WTC11 (cell line): ENCODE data around the gene TEX35. TPM values are rescaled to one million over a fixed set of nuclear protein-coding genes. Genes with fewer than 3 reads are reported as not detected.

Experiments used
- ATAC-seq: fragments of 200-7000 bp; cut with Tn5 transposase; 2 replicates; pipeline ENCODE4 v1.10.0; 2021; ENCODE audit warnings: mild to moderate bottlenecking, moderate library complexity
- CTCF ChIA-PET: fragments of 300-600 bp; sonication (Branson Sonifier 250); formaldehyde crosslinking; loops from one replicate; lab custom pipeline; 2021; ENCODE audit warnings: antibody characterized with exemption; lab: Charles Lee
- POLR2A ChIA-PET: fragments of 350-600 bp; sonication (Branson Sonifier 250); formaldehyde crosslinking; loops from one replicate; lab custom pipeline; 2021; ENCODE audit warnings: antibody characterized with exemption; lab: Charles Lee
- DNase-seq: peaks from one replicate; pipeline ENCODE4 v3.0.0; 2021; ENCODE audit warnings: low spot score
- H3K27ac Mint-ChIP-seq: 2 replicates; pipeline ENCODE4 v1.8.0; 2021; ENCODE audit warnings: mixed read lengths
- H3K27me3 Mint-ChIP-seq: 2 replicates; pipeline ENCODE4 v1.8.0; 2021; ENCODE audit warnings: low read depth, mild to moderate bottlenecking, moderate library complexity, mixed read lengths
- H3K36me3 Mint-ChIP-seq: 2 replicates; pipeline ENCODE4 v1.8.0; 2021; ENCODE audit warnings: mixed read lengths
- H3K4me1 Mint-ChIP-seq: 2 replicates; pipeline ENCODE4 v1.8.0; 2022; ENCODE audit warnings: mixed read lengths
- H3K4me3 Mint-ChIP-seq: 2 replicates; pipeline ENCODE4 v1.8.0; 2021; ENCODE audit warnings: mild to moderate bottlenecking, moderate library complexity, mixed read lengths
- H3K9me3 Mint-ChIP-seq: 2 replicates; pipeline ENCODE4 v1.8.0; 2021; ENCODE audit warnings: mixed read lengths
- AFF4 ChIP-seq: sonication (generic); formaldehyde crosslinking; IDR thresholded peaks from 2 replicates; pipeline ENCODE4 v1.8.1; 2023; ENCODE audit warnings: mild to moderate bottlenecking, missing genetic modification reagents, borderline replicate concordance
- ESRRA ChIP-seq: sonication (generic); formaldehyde crosslinking; IDR thresholded peaks from 2 replicates; pipeline ENCODE4 v1.8.1; 2022; ENCODE audit warnings: mild to moderate bottlenecking, missing genetic modification reagents, borderline replicate concordance
- FOXJ3 ChIP-seq: sonication (generic); formaldehyde crosslinking; IDR thresholded peaks from 2 replicates; pipeline ENCODE4 v1.9.0; 2021; ENCODE audit warnings: missing genetic modification reagents, mild to moderate bottlenecking, borderline replicate concordance
- GABPB1 ChIP-seq: sonication (generic); formaldehyde crosslinking; IDR thresholded peaks from 2 replicates; pipeline ENCODE4 v1.8.1; 2023; ENCODE audit warnings: mild to moderate bottlenecking, missing genetic modification reagents
- JAZF1 ChIP-seq: fragments of 250-450 bp; sonication (Bioruptor Pico); IDR thresholded peaks from 2 replicates; pipeline ENCODE4 v1.9.0; 2021; ENCODE audit warnings: moderate library complexity, mild to moderate bottlenecking, inconsistent platforms
- KAT7 ChIP-seq: sonication (generic); formaldehyde crosslinking; IDR thresholded peaks from 2 replicates; pipeline ENCODE4 v1.8.1; 2023; ENCODE audit warnings: missing genetic modification reagents, mild to moderate bottlenecking, borderline replicate concordance
- NFATC4 ChIP-seq: fragments of 250-450 bp; sonication (Bioruptor Pico); IDR thresholded peaks from 2 replicates; pipeline ENCODE4 v1.9.0; 2021; ENCODE audit warnings: mild to moderate bottlenecking
- NR1H2 ChIP-seq: sonication (generic); formaldehyde crosslinking; IDR thresholded peaks from 2 replicates; pipeline ENCODE4 v1.9.0; 2021; ENCODE audit warnings: mild to moderate bottlenecking, moderate library complexity, missing genetic modification reagents
- PRRX2 ChIP-seq: fragments of 250-450 bp; sonication (Bioruptor Pico); IDR thresholded peaks from 2 replicates; pipeline ENCODE4 v1.8.0; 2021; ENCODE audit warnings: mild to moderate bottlenecking
- SMAD4 ChIP-seq: sonication (generic); formaldehyde crosslinking; IDR thresholded peaks from 2 replicates; pipeline ENCODE4 v1.8.0; 2022; ENCODE audit warnings: mild to moderate bottlenecking, missing genetic modification reagents
- SOX15 ChIP-seq: fragments of 250-450 bp; sonication (Bioruptor Pico); IDR thresholded peaks from 2 replicates; pipeline ENCODE4 v1.9.0; 2021; ENCODE audit warnings: mild to moderate bottlenecking
- ZNF121 ChIP-seq: sonication (generic); formaldehyde crosslinking; IDR thresholded peaks from 2 replicates; pipeline ENCODE4 v1.8.0; 2023; ENCODE audit warnings: missing genetic modification reagents
- ZNF232 ChIP-seq: sonication (generic); formaldehyde crosslinking; IDR thresholded peaks from 2 replicates; pipeline ENCODE4 v1.8.0; 2022; ENCODE audit warnings: mild to moderate bottlenecking, missing genetic modification reagents
- ZNF263 ChIP-seq: sonication (generic); formaldehyde crosslinking; IDR thresholded peaks from 2 replicates; pipeline ENCODE4 v1.8.1; 2022; ENCODE audit warnings: low read depth, mild to moderate bottlenecking, moderate library complexity, missing genetic modification reagents
- ZNF512 ChIP-seq: sonication (generic); formaldehyde crosslinking; IDR thresholded peaks from 2 replicates; pipeline ENCODE4 v1.8.1; 2022; ENCODE audit warnings: missing genetic modification reagents, borderline replicate concordance
- total RNA-seq: library from RNA; stranded (reverse); gene quantifications from 3 replicates; pipeline ENCODE4 v1.2.3, GENCODE V29; 2021
- TF ChIP-seq, protein P1 (sequence below): sonication (generic); formaldehyde crosslinking; conservative IDR thresholded peaks from 2 replicates; pipeline ENCODE4 v1.8.1; 2022; ENCODE audit warnings: mild to moderate bottlenecking, missing genetic modification reagents
- TF ChIP-seq, protein P2 (sequence below): sonication (generic); formaldehyde crosslinking; IDR thresholded peaks from 2 replicates; pipeline ENCODE4 v1.8.1; 2023; ENCODE audit warnings: mild to moderate bottlenecking, moderate library complexity, missing genetic modification reagents
- TF ChIP-seq, protein P3 (sequence below): sonication (generic); formaldehyde crosslinking; IDR thresholded peaks from 2 replicates; pipeline ENCODE4 v1.8.0; 2023; ENCODE audit warnings: missing genetic modification reagents

The TEX35 gene
- total RNA-seq, 1 experiment from 2014 or later = not detected

- ChIA-PET CTCF (interaction anchor here (0.6 to 5.0 kb wide), 10 partner anchors 10 to 498 kb away, joined by 3 to 47 read pairs (median 4); no protein-coding TSS in a partner anchor), POLR2A (no interaction called here)
- Mint-ChIP-seq H3K4me1 (0 out of 2 replicates have a peak, but pooled peaks cover 2% of the 10 kb centered on the region), H3K27ac (no peak overlapping the region), H3K4me3 (no peak overlapping the region), H3K27me3 (no peaks in the 10 kb centered on the region; the same call in 1 of the 2 replicates), H3K9me3 (no peaks in the 10 kb centered on the region), H3K36me3 (no peaks in the 10 kb centered on the region)
- TF ChIP-seq ZNF232 (CRISPR knock-in tag) (no peak), AFF4 (CRISPR knock-in tag) (no peak), NFATC4 (CRISPR knock-in tag) (no peak), FOXJ3 (no peak), JAZF1 (CRISPR knock-in tag) (no peak), ZNF263 (no peak), SMAD4 (no peak), SOX15 (CRISPR knock-in tag) (no peak), PRRX2 (CRISPR knock-in tag) (no peak), NR1H2 (no peak), KAT7 (CRISPR knock-in tag) (no peak), ZNF121 (CRISPR knock-in tag) (no peak), ZNF512 (no peak), ESRRA (CRISPR knock-in tag) (no peak), GABPB1 (no peak)
- TF ChIP-seq, protein P1, sequence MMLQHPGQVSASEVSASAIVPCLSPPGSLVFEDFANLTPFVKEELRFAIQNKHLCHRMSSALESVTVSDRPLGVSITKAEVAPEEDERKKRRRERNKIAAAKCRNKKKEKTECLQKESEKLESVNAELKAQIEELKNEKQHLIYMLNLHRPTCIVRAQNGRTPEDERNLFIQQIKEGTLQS = no peak
- TF ChIP-seq, protein P2, sequence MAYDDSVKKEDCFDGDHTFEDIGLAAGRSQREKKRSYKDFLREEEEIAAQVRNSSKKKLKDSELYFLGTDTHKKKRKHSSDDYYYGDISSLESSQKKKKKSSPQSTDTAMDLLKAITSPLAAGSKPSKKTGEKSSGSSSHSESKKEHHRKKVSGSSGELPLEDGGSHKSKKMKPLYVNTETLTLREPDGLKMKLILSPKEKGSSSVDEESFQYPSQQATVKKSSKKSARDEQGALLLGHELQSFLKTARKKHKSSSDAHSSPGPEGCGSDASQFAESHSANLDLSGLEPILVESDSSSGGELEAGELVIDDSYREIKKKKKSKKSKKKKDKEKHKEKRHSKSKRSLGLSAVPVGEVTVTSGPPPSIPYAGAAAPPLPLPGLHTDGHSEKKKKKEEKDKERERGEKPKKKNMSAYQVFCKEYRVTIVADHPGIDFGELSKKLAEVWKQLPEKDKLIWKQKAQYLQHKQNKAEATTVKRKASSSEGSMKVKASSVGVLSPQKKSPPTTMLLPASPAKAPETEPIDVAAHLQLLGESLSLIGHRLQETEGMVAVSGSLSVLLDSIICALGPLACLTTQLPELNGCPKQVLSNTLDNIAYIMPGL (CRISPR knock-in tag) = no peak
- DNase-seq = no peak
- ATAC-seq = no peak
These were observed 17.1 kb downstream of the TEX35 start for GRCh38 chr1:178530037-178530402.

DNA sequence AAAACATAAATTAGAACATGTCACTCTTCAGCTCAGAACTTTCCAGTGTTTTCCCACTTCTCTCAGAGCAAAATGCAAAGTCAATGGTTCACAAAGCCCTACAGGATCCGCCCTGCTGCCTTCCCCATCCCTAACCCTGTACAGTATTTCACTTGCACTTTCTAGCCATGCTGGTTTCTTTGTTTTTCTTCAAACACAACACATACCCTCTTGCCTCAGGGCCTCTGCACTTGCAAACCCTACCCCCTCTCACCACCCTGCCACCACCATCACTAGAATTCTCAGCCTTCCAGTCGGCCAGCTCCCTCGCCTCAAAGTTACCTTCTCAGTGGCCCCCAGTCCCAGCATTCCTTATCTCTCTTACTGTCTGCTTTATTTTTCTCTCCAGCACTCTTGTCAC lies 17.6 kb downstream of the TEX35 start:
- CTCF ChIA-PET = interaction anchor here (0.6 to 5.0 kb wide), 4 partner anchors 29 to 472 kb away, joined by 3 to 47 read pairs (median 12); no protein-coding TSS in a partner anchor
- Mint-ChIP-seq H3K27me3 (no peaks in the 10 kb centered on the region; the same call in 1 of the 2 replicates), H3K36me3 (no peaks in the 10 kb centered on the region), H3K4me3 (no peak overlapping the region), H3K4me1 (0 out of 2 replicates have a peak, but pooled peaks cover 2% of the 10 kb centered on the region), H3K27ac (no peak overlapping the region), H3K9me3 (no peaks in the 10 kb centered on the region)
- TF ChIP-seq, protein P3, sequence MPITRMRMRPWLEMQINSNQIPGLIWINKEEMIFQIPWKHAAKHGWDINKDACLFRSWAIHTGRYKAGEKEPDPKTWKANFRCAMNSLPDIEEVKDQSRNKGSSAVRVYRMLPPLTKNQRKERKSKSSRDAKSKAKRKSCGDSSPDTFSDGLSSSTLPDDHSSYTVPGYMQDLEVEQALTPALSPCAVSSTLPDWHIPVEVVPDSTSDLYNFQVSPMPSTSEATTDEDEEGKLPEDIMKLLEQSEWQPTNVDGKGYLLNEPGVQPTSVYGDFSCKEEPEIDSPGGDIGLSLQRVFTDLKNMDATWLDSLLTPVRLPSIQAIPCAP (CRISPR knock-in tag) = no peak
- ATAC-seq (no peak), DNase-seq (no peak)
- POLR2A ChIA-PET = no interaction called here
